GM08714 (cell line): Measurements from ENCODE around the gene U2AF1L4.
"Not testable (repeated sequence)": the region's sequence is repeated elsewhere in the genome, so short reads cannot be mapped to it uniquely, and the experiment has no call there.

Source experiments
- H3K4me3 ChIP-seq: fragments of 200-500 bp; sonication (Bioruptor generic); 2 replicates; pipeline ENCODE4 v1.5.1; 2014; ENCODE audit warnings: mild to moderate bottlenecking, low read length, inconsistent platforms
- ZNF274 ChIP-seq: IDR thresholded peaks from 2 replicates; pipeline ENCODE4 v1.6.1; 2012; ENCODE audit warnings: mild to moderate bottlenecking, low read depth, low read length

U2AF1L4 gene

GRCh38 chr19:35734273-35734672 lies 10.9 kb downstream of the U2AF1L4 start:
- no peak for TF ChIP-seq ZNF274
- no peak overlapping the region for H3K4me3 ChIP-seq

GRCh38 chr19:35733180-35734125 lies 11.8 kb downstream of the U2AF1L4 start:
- TF ChIP-seq ZNF274: no peak
- H3K4me3 ChIP-seq: no peak overlapping the region

GRCh38 chr19:35732540-35733179 lies 12.6 kb downstream of the U2AF1L4 start:
- TF ChIP-seq ZNF274: no peak
- no peak overlapping the region for H3K4me3 ChIP-seq

GRCh38 chr19:35731779-35732405 lies 13.3 kb downstream of the U2AF1L4 start:
- H3K4me3 ChIP-seq: no peak overlapping the region
- TF ChIP-seq ZNF274: no peak

- no peak for TF ChIP-seq ZNF274
These were observed 13.9 kb downstream of the U2AF1L4 start for GRCh38 chr19:35731353-35731752.

GRCh38 chr19:35730326-35730725 lies 14.9 kb downstream of the U2AF1L4 start:
- H3K4me3 ChIP-seq: no peak overlapping the region
- no peak for TF ChIP-seq ZNF274

More at GRCh38 chr19:35731353-35731752, 13.9 kb downstream of the U2AF1L4 start:
- no peak overlapping the region for H3K4me3 ChIP-seq

GRCh38 chr19:35729763-35730162 lies 15.5 kb downstream of the U2AF1L4 start:
- TF ChIP-seq ZNF274: no peak
- no peak overlapping the region for H3K4me3 ChIP-seq

GRCh38 chr19:35729021-35729420 lies 16.2 kb downstream of the U2AF1L4 start:
- no peak for TF ChIP-seq ZNF274
- no peak overlapping the region for H3K4me3 ChIP-seq

- TF ChIP-seq ZNF274: no peak
- H3K4me3 ChIP-seq: no peak overlapping the region
These were observed 17.1 kb downstream of the U2AF1L4 start for GRCh38 chr19:35727956-35728706.

GRCh38 chr19:35727053-35727955 lies 17.9 kb downstream of the U2AF1L4 start:
- TF ChIP-seq ZNF274: no peak
- H3K4me3 ChIP-seq: no peak overlapping the region

- no peak overlapping the region for H3K4me3 ChIP-seq
- TF ChIP-seq ZNF274: no peak
These were observed 19.9 kb downstream of the U2AF1L4 start for GRCh38 chr19:35725216-35725861.

GRCh38 chr19:35724560-35724959 lies 20.7 kb downstream of the U2AF1L4 start:
- H3K4me3 ChIP-seq: no peak overlapping the region
- TF ChIP-seq ZNF274: no peak

- H3K4me3 ChIP-seq: not testable (repeated sequence)
These were observed 21.1 kb downstream of the U2AF1L4 start for GRCh38 chr19:35724132-35724531.
